GM10266 (cell line): ENCODE results near the gene L3MBTL2.

Experiments
- DNase-seq: peaks from one replicate; pipeline ENCODE4 v3.0.0; 2012; ENCODE audit errors: extremely low spot score
- CTCF ChIP-seq: IDR thresholded peaks from 2 replicates; pipeline ENCODE4 v1.5.1; 2012; ENCODE audit warnings: mild to moderate bottlenecking, low read depth; ENCODE audit not compliant: control insufficient read depth, insufficient read depth; ENCODE audit errors: missing control alignments

The L3MBTL2 gene

GRCh38 chr22:41204992-41205900, at the start of gene L3MBTL2:
L3MBTL2 (plus strand) TSS chr22:41205312; CDS start chr22:41205363, 51 bp downstream.
- TF ChIP-seq CTCF: no peak
- peak; percentile 98 for DNase-seq

DNA sequence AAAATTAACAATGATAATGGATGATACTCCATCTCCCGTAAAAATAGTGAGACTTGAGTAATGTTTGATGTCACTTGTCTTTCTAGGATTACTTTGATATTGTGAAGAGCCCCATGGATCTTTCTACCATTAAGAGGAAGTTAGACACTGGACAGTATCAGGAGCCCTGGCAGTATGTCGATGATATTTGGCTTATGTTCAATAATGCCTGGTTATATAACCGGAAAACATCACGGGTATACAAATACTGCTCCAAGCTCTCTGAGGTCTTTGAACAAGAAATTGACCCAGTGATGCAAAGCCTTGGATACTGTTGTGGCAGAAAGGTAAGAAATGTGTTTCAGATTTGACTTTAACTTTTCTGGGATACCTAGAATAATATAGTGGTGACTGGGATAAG, 48.0 kb upstream of the L3MBTL2 start:
- TF ChIP-seq CTCF: no peak
- DNase-seq: no peak

- no peak for TF ChIP-seq CTCF
- DNase-seq: no peak
Observed at GRCh38 chr22:41169157-41169556, 36.0 kb upstream of the L3MBTL2 start.

- DNase-seq: no peak
- no peak for TF ChIP-seq CTCF
Observed at GRCh38 chr22:41171996-41172395, 33.1 kb upstream of the L3MBTL2 start.

- TF ChIP-seq CTCF: no peak
- no peak for DNase-seq
Observed at GRCh38 chr22:41175546-41175945, 29.6 kb upstream of the L3MBTL2 start.

DNA sequence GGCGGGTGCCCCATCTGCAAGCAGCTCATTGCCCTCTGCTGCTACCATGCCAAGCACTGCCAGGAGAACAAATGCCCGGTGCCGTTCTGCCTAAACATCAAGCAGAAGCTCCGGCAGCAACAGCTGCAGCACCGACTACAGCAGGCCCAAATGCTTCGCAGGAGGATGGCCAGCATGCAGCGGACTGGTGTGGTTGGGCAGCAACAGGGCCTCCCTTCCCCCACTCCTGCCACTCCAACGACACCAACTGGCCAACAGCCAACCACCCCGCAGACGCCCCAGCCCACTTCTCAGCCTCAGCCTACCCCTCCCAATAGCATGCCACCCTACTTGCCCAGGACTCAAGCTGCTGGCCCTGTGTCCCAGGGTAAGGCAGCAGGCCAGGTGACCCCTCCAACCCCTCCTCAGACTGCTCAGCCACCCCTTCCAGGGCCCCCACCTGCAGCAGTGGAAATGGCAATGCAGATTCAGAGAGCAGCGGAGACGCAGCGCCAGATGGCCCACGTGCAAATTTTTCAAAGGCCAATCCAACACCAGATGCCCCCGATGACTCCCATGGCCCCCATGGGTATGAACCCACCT, 28.0 kb upstream of the L3MBTL2 start:
- no peak for TF ChIP-seq CTCF
- no peak for DNase-seq

GRCh38 chr22:41177622-41178424, 27.3 kb upstream of the L3MBTL2 start:
- no peak for TF ChIP-seq CTCF
- DNase-seq: no peak
